SK-N-SH (cell line): ENCODE results near the gene SGTA. TPM values are rescaled to one million over a fixed set of nuclear protein-coding genes. Genes with fewer than 3 reads are reported as not detected.

Experiments
- CTCF ChIA-PET: fragments of 300-600, 350-600 bp; formaldehyde crosslinking; extraction: SDS; loops from one replicate; lab custom pipeline; 2021; lab: Yijun Ruan, JAX
- POLR2A ChIA-PET: fragments of 350-600 bp; sonication (Branson Sonifier 250); formaldehyde crosslinking; extraction: SDS; loops from one replicate; lab custom pipeline; 2020; ENCODE audit warnings: antibody characterized with exemption, inconsistent platforms; lab: Yijun Ruan, JAX
- DNase-seq: peaks from one replicate; pipeline ENCODE4 v3.0.0; 2012
- H2AFZ ChIP-seq: fragments of 200-600 bp; sonication (generic); 2 replicates; pipeline ENCODE4 v1.8.1; 2016; ENCODE audit warnings: antibody characterized with exemption, mild to moderate bottlenecking, low read depth
- H3F3A ChIP-seq: fragments of 200-600 bp; sonication (generic); replicated peaks from 2 replicates; pipeline ENCODE3; 2016; ENCODE audit warnings: antibody characterized with exemption, mild to moderate bottlenecking; ENCODE audit not compliant: insufficient read depth
- H3K27ac ChIP-seq, 2 experiments: fragments of 200-500 bp in 1 of 2; fragments of 200-600 bp in 1 of 2; sonication (Bioruptor generic) in 1 of 2; sonication (generic), shearing (Covaris generic) in 1 of 2; 2 replicates each; pipeline versions ENCODE4 v1.5.1 to v1.6.1; 2014 to 2016; ENCODE audit warnings: low read depth in 2 of 2, inconsistent platforms in 1 of 2, low read length in 1 of 2, mild to moderate bottlenecking in 1 of 2, mixed read lengths in 1 of 2
- H3K27me3 ChIP-seq: fragments of 200-600 bp; sonication (generic), shearing (Covaris generic); 2 replicates; pipeline ENCODE4 v1.6.1; 2016; ENCODE audit warnings: mixed run types; ENCODE audit not compliant: insufficient read depth
- H3K36me3 ChIP-seq, 2 experiments: fragments of 200-500 bp in 1 of 2; fragments of 200-600 bp in 1 of 2; sonication (Bioruptor generic) in 1 of 2; sonication (generic) in 1 of 2; replicated peaks in 1 of 2; 2 replicates each; pipeline versions ENCODE3 to v1.5.1; 2014 to 2016; ENCODE audit warnings: low read length in 1 of 2, mild to moderate bottlenecking in 1 of 2; ENCODE audit not compliant: insufficient read depth in 2 of 2, control insufficient read depth in 1 of 2
- H3K4me1 ChIP-seq, 2 experiments: fragments of 200-500 bp in 1 of 2; fragments of 200-600 bp in 1 of 2; sonication (Bioruptor generic) in 1 of 2; sonication (generic), shearing (Covaris generic) in 1 of 2; 2 replicates each; pipeline versions ENCODE4 v1.5.1 to v1.6.1; 2014 to 2016; ENCODE audit warnings: low read depth in 1 of 2, low read length in 1 of 2, mixed run types in 1 of 2; ENCODE audit not compliant: insufficient read depth in 2 of 2, control insufficient read depth in 1 of 2
- H3K4me2 ChIP-seq: fragments of 200-600 bp; sonication (generic), shearing (Covaris generic); 2 replicates; pipeline ENCODE4 v1.6.1; 2017; ENCODE audit warnings: mixed run types
- H3K4me3 ChIP-seq, 2 experiments: fragments of 200-500 bp in 1 of 2; fragments of 200-600 bp in 1 of 2; sonication (Bioruptor generic) in 1 of 2; sonication (generic), shearing (Covaris generic) in 1 of 2; 2 replicates each; pipeline versions ENCODE4 v1.5.1 to v1.8.1; 2014 to 2016; ENCODE audit warnings: low read depth in 2 of 2, inconsistent platforms in 1 of 2, low read length in 1 of 2, mild to moderate bottlenecking in 1 of 2, mixed read lengths in 1 of 2, moderate library complexity in 1 of 2
- H3K79me2 ChIP-seq: fragments of 200-600 bp; sonication (generic); 2 replicates; pipeline ENCODE4 v1.8.1; 2017; ENCODE audit warnings: mild to moderate bottlenecking; ENCODE audit not compliant: insufficient read depth
- H3K9ac ChIP-seq: fragments of 200-600 bp; sonication (generic); 2 replicates; pipeline ENCODE4 v1.6.1; 2017; ENCODE audit warnings: mixed run types
- H3K9me2 ChIP-seq: fragments of 200-600 bp; sonication (generic); 2 replicates; pipeline ENCODE4 v1.6.1; 2017; ENCODE audit warnings: mixed run types
- H3K9me3 ChIP-seq: fragments of 200-600 bp; sonication (generic); 2 replicates; pipeline ENCODE4 v1.6.1; 2017; ENCODE audit warnings: mixed run types, mild to moderate bottlenecking, moderate library complexity
- H4K20me1 ChIP-seq: fragments of 200-600 bp; sonication (generic); 2 replicates; pipeline ENCODE4 v1.6.1; 2017; ENCODE audit warnings: mild to moderate bottlenecking, mixed run types; ENCODE audit not compliant: insufficient read depth
- CHD2 ChIP-seq: fragments of 150-350 bp; IDR thresholded peaks from 2 replicates; pipeline ENCODE4 v1.6.1; 2018; ENCODE audit warnings: low read length; ENCODE audit not compliant: partially characterized antibody
- ELF1 ChIP-seq: IDR thresholded peaks from 2 replicates; pipeline ENCODE4 v1.4.0; 2012
- EP300 ChIP-seq, 2 experiments: IDR thresholded peaks; 2 replicates each; pipeline versions ENCODE4 v1.4.0 to v1.6.1; 2012; ENCODE audit warnings: borderline replicate concordance in 1 of 2, low read depth in 1 of 2, low read length in 1 of 2
- EZH2phosphoT487 ChIP-seq: fragments of 200-600 bp; sonication (generic); IDR thresholded peaks from 2 replicates; pipeline ENCODE4 v1.6.1; 2017; ENCODE audit warnings: low read depth, mixed run types, mild to moderate bottlenecking, antibody characterized with exemption, moderate library complexity, borderline replicate concordance
- FOSL2 ChIP-seq: IDR thresholded peaks from 2 replicates; pipeline ENCODE4 v1.4.0; 2012; ENCODE audit warnings: low read depth, mild to moderate bottlenecking, moderate library complexity, borderline replicate concordance
- GATA2 ChIP-seq: sonication (generic); formaldehyde crosslinking; IDR thresholded peaks from 2 replicates; pipeline ENCODE4 v1.5.0; 2020; ENCODE audit warnings: mild to moderate bottlenecking, missing genetic modification reagents
- IRF3 ChIP-seq: fragments of 150-350 bp; IDR thresholded peaks from 2 replicates; pipeline ENCODE4 v1.6.1; 2016; ENCODE audit warnings: mild to moderate bottlenecking, low read depth, low read length
- JUND ChIP-seq: IDR thresholded peaks from 2 replicates; pipeline ENCODE4 v1.4.0; 2012
- MEF2A ChIP-seq: IDR thresholded peaks from 2 replicates; pipeline ENCODE4 v1.4.0; 2012; ENCODE audit warnings: low read depth, borderline replicate concordance
- POLR2AphosphoS5 ChIP-seq: IDR thresholded peaks from 2 replicates; pipeline ENCODE4 v1.6.1; 2012; ENCODE audit warnings: low read depth, low read length
- RAD21 ChIP-seq: IDR thresholded peaks from 2 replicates; pipeline ENCODE4 v1.6.1; 2012; ENCODE audit warnings: mild to moderate bottlenecking, low read length
- RCOR1 ChIP-seq: fragments of 150-350 bp; IDR thresholded peaks from 2 replicates; pipeline ENCODE4 v1.6.1; 2017; ENCODE audit warnings: antibody characterized with exemption, low read length
- RXRA ChIP-seq: IDR thresholded peaks from 2 replicates; pipeline ENCODE4 v1.4.0; 2012; ENCODE audit warnings: low read depth, mild to moderate bottlenecking, borderline replicate concordance
- SMC3 ChIP-seq: IDR thresholded peaks from 2 replicates; pipeline ENCODE4 v1.6.1; 2012; ENCODE audit warnings: low read depth, low read length, improper control_type of control experiment
- TCF12 ChIP-seq: IDR thresholded peaks from 2 replicates; pipeline ENCODE4 v1.4.0; 2012
- USF2 ChIP-seq: fragments of 150-350 bp; IDR thresholded peaks from 2 replicates; pipeline ENCODE4 v1.6.1; 2017; ENCODE audit warnings: antibody characterized with exemption, low read length, low read depth, borderline replicate concordance
- YY1 ChIP-seq: IDR thresholded peaks from 2 replicates; pipeline ENCODE4 v1.4.0; 2012; ENCODE audit warnings: low read depth, mild to moderate bottlenecking
- ZBTB33 ChIP-seq: IDR thresholded peaks from 2 replicates; pipeline ENCODE4 v1.4.0; 2012; ENCODE audit warnings: low read depth, borderline replicate concordance
- WGBS: methylation state at CpG from one replicate; pipeline ENCODE4 v1.1.6; 2017; ENCODE audit warnings: low lambda C conversion rate; 5-methylcytosine and 5-hydroxymethylcytosine counted together
- polyA plus RNA-seq, 3 experiments: library from polyadenylated mRNA; depleted of rRNA; stranded (reverse); fragments of >200 nt; gene quantifications; 2 replicates each; pipeline ENCODE4 v1.2.3, GENCODE V29; 2012
- TF ChIP-seq, protein P1 (sequence below): IDR thresholded peaks from 2 replicates; pipeline ENCODE4 v1.4.0; 2012; ENCODE audit warnings: low read depth, borderline replicate concordance

The SGTA gene
- polyA plus RNA-seq, 1 of the 3 experiments (the other 2 are of a cell fraction): 78.4 TPM

GRCh38 chr19:2766594-2767372 is 16.3 kb downstream of the SGTA start:
- Histone ChIP-seq H3K27ac (no peak overlapping the region), H3K4me1 (no peaks in the 10 kb centered on the region), H3K27me3 (no peaks in the 10 kb centered on the region), H3K4me3 (no peak overlapping the region), H3K9ac (no peak overlapping the region), H3K9me3 (no peaks in the 10 kb centered on the region), H3K79me2 (peaks cover 36% of the 10 kb centered on the region), H3K36me3 (peaks cover 6 to 65% of the 10 kb centered on the region in 2 experiments), H3F3A (no peaks in the 10 kb centered on the region), H4K20me1 (peaks cover 30% of the 10 kb centered on the region), H3K9me2 (no peaks in the 10 kb centered on the region), H2AFZ (no peak overlapping the region), H3K4me2 (no peak overlapping the region)
- POLR2A ChIA-PET: no interaction called here
- CTCF ChIA-PET: interaction anchor here (1.0 to 1.5 kb wide), 2 partner anchors 18 to 119 kb away, joined by 5 to 6 read pairs; no protein-coding TSS in a partner anchor
- WGBS: 95% methylated on average over 21 of the region's 35 CpGs
- no peak for DNase-seq
- TF ChIP-seq USF2: no peak
- TF ChIP-seq CHD2: no peak
- TF ChIP-seq EP300 (IDR thresholded peaks at IDR 0.05; ENCODE audit: borderline replicate concordance in 1 of 2, low read depth in 1 of 2, low read length in 1 of 2): no peak
- TF ChIP-seq IRF3: no peak
- no peak for TF ChIP-seq RXRA
- TF ChIP-seq ELF1: no peak

DNA sequence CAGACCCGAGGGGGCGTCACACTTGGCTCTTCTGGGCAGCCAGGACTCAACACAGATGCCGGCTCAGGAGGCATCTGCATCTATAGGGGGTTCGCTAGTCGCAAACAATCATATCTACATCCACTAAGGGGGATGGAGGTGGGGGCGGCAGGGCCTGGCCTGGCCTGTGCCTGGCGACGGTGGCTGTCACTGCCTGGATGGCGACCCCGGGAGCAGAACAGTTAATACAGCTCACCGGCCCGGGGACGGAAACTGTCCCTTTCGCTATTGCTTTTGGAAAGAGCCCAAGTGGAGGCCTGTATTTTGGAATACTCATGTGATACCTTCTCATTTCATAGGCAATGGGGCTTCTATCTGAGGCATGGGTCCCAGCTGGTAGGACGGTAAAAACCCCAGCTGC is 17.7 kb downstream of the SGTA start:
- Histone ChIP-seq H3K79me2 (peaks cover 22% of the 10 kb centered on the region), H3K4me2 (no peak overlapping the region), H3K9me3 (no peaks in the 10 kb centered on the region), H3K27me3 (no peaks in the 10 kb centered on the region), H2AFZ (no peak overlapping the region), H3F3A (no peaks in the 10 kb centered on the region), H3K9me2 (no peaks in the 10 kb centered on the region), H3K27ac (no peak overlapping the region), H3K36me3 (peaks cover 6 to 72% of the 10 kb centered on the region in 2 experiments), H3K9ac (no peak overlapping the region), H3K4me3 (no peak overlapping the region), H3K4me1 (no peaks in the 10 kb centered on the region), H4K20me1 (peaks cover 16% of the 10 kb centered on the region)
- ChIA-PET POLR2A (no interaction called here), CTCF (interaction anchor here (0.6 to 1.5 kb wide), 2 partner anchors 117 to 152 kb away, joined by 3 to 6 read pairs; no protein-coding TSS in a partner anchor)
- 83% methylated on average over 11 of the region's 15 CpGs for WGBS
- DNase-seq: no peak
- TF ChIP-seq USF2 (no peak), YY1 (no peak), RAD21 (no peak), MEF2A (no peak), IRF3 (no peak), GATA2 (CRISPR knock-in tag) (no peak), RCOR1 (no peak), SMC3 (no peak), EP300 (IDR thresholded peaks at IDR 0.05; ENCODE audit: borderline replicate concordance in 1 of 2, low read depth in 1 of 2, low read length in 1 of 2) (no peak), POLR2AphosphoS5 (no peak), FOSL2 (no peak), ELF1 (no peak), TCF12 (no peak), ZBTB33 (no peak), EZH2phosphoT487 (no peak), JUND (no peak)
- TF ChIP-seq, protein P1, sequence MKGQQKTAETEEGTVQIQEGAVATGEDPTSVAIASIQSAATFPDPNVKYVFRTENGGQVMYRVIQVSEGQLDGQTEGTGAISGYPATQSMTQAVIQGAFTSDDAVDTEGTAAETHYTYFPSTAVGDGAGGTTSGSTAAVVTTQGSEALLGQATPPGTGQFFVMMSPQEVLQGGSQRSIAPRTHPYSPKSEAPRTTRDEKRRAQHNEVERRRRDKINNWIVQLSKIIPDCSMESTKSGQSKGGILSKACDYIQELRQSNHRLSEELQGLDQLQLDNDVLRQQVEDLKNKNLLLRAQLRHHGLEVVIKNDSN: no peak
